Limb (tissue), 2 donors: ENCODE results near the gene ATP6AP2.

Source experiments
- DNase-seq, 2 donors: peaks; one replicate each; pipeline ENCODE4 v3.0.0-alpha.2; 2016; ENCODE audit errors: extremely low spot score in 2 of 2

Gene ATP6AP2

DNA sequence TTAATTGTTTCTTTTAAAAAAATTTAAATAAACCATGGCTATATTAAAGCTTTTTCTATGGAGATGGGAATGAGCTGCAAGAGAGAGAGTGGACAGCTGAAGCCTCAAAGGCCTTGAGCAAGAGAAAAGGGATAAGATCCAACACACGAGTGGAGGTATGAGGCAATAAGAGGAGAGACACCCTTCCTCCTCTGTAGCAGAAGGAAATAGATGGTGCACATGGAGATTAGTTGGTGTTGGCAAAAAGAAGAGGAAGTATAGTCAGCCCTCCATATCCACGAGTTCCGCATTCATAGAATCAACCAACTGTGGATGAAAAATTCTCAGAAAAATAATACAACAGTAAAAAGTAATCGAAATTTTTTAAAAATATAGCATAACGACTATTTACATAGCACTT is 63.4 kb downstream of the ATP6AP2 start:
- no peak for DNase-seq

DNA sequence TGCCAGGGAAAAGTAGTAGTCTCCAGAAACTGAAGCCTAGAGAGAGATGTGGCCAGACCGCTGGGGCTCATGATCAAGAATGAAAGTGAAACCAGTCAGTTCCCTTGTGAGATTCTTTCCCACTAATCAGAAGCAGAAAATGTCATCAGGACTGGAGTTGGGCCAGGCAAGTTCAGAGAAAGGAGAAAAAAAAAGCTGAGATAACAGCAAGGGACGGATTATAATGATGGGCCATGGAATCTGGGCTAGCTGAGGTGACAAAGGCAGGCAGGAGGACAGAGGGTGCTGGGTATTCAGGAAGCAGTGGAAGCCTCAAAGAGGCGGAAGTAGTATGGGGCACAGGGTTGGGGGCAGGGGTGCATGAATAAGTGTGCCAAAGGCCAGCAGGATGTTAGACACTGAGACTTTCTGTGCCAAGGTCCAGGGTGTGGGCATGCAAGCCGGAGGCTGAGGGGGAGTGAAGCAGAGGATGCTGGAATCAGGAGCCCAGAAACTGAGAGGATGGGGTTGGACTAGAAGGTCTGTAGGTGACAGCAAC is 64.1 kb downstream of the ATP6AP2 start:
- peak in 1 of 2 donors; percentile 10 for DNase-seq

DNA sequence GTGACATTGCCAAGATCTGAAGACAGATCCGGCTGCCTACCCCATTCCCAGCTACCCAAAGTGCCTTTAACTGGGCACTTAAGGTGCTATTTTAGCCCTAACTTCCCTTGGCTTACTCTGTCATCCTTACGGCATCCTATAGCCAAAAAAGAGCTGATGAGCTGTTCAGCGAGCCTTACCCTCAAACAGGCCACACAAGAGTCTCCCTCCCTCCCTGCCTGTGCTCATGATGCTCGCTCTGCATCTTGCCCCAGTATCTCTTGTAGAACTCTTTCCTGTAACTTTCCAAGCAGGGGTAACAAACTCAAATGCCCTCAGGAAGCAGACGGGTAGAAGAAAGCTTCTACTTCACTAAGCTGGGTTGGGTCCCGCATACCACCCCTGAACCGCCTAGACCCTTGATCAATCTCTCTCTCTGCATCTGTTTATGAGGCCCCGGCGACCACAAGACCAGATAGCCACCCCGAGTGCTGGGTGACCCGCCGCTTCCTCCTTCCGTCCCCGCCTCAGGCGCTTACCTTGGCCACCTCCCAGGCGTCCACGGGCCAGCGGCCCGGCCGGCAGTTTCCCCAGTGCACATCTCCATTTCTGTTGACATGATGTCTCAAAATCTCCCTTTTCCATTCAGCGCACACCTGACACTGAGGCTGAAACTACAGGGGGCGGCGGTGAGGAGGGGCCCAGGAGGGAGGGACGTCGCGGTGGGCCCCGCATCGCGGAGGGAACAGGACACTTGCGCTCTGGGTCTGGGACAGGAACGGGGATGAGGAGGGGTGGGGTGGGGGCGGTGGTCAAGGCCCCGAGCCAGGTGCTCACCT is 65.9 kb downstream of the ATP6AP2 start:
- no peak for DNase-seq

GRCh38 chrX:40647307-40648197 is 66.8 kb downstream of the ATP6AP2 start, which contains the start of gene CXorf38:
Gene CXorf38 (minus strand): TSS chrX:40647561. CDS start chrX:40647520, 41 bp downstream.
- peak; percentile 84 to 95 for DNase-seq

GRCh38 chrX:40651620-40652223 is 71.0 kb downstream of the ATP6AP2 start:
- peak; percentile 51 to 73 for DNase-seq

GRCh38 chrX:40652664-40653063 is 71.9 kb downstream of the ATP6AP2 start:
- no peak for DNase-seq

DNA sequence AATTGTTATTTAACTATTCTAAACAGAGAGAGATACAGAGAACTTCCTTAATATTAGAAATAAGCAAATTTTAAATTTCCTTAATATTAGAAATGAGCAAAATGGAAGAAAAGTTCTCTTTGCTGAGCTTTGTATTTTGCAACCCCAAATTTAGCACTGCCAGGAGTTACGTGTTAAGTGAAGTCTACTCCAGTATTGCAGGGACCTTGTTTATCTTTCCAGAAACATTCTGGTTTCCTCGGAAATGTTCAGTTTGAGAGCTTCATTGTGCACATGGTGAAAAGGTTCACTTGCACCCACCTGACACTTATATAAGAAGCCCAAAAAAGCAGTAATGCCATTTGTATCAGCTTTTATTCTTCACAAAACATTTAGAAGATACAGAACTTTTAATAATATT is 72.8 kb downstream of the ATP6AP2 start:
- DNase-seq, result no peak
